HepG2 (cell line): ENCODE results near the gene CACNG4. TPM values are rescaled to one million over a fixed set of nuclear protein-coding genes. Genes with fewer than 3 reads are reported as not detected.

ENCODE experiments used
- ATAC-seq: fragments of 200-7000 bp; cut with Tn5 transposase; 3 replicates; pipeline ENCODE4 v1.9.1; 2020; ENCODE audit warnings: mild to moderate bottlenecking, moderate library complexity
- BruUV-seq: library from RNA; stranded (reverse); fragments of 400-500 nt; replicated peaks from 2 replicates; lab custom pipeline; 2021; lab: Mats Ljungman, UMichigan
- CTCF ChIA-PET: fragments of 300-600 bp; formaldehyde crosslinking; extraction: SDS; loops from one replicate; lab custom pipeline; 2021; ENCODE audit warnings: low total read pairs, inconsistent platforms, low intra/inter-chr PET ratio; lab: Yijun Ruan, JAX
- POLR2A ChIA-PET: fragments of 350-600 bp; sonication (Branson Sonifier 250); formaldehyde crosslinking; loops from one replicate; lab custom pipeline; 2020; ENCODE audit warnings: antibody characterized with exemption, inconsistent platforms; lab: Yijun Ruan, JAX
- DNase-seq: peaks from one replicate; pipeline ENCODE4 v3.0.0-alpha.2; 2015; ENCODE audit warnings: low spot score
- FAIRE-seq: peaks from 3 replicates; lab custom pipeline; 2011; peaks lifted over from hg19 to GRCh38; lab: Jason Lieb, UNC
- H2AFZ ChIP-seq: one replicate; pipeline ENCODE4 v1.6.1; 2011; ENCODE audit warnings: low read length, inconsistent platforms
- H3K27ac ChIP-seq: fragments of 300-600 bp; 3 replicates; pipeline ENCODE4 v1.8.0; 2011; ENCODE audit warnings: mixed run types, mild to moderate bottlenecking, mixed read lengths, low read length, inconsistent platforms; ENCODE audit not compliant: insufficient read depth; ENCODE audit errors: extremely low read length
- H3K27me3 ChIP-seq, 2 experiments: fragments of 200-600 bp in 1 of 2; 2 replicates in 1 of 2; 3 replicates in 1 of 2; pipeline versions ENCODE4 v1.6.0 to v1.8.0; 2011; ENCODE audit warnings: low read length in 2 of 2, mild to moderate bottlenecking in 2 of 2, moderate library complexity in 2 of 2, inconsistent platforms in 1 of 2; ENCODE audit not compliant: insufficient read depth in 2 of 2, control insufficient read depth in 1 of 2
- H3K36me3 ChIP-seq, 2 experiments: fragments of 200-600 bp in 1 of 2; replicated peaks in 1 of 2; 2 replicates in 1 of 2; 3 replicates in 1 of 2; pipeline versions ENCODE4 v1.5.1 to v1.8.0; 2011; ENCODE audit warnings: low read length in 2 of 2, inconsistent platforms in 1 of 2; ENCODE audit not compliant: insufficient read depth in 2 of 2, control insufficient read depth in 1 of 2
- H3K4me1 ChIP-seq: 2 replicates; pipeline ENCODE4 v1.5.1; 2012; ENCODE audit warnings: low read length, inconsistent platforms; ENCODE audit not compliant: insufficient read depth
- H3K4me2 ChIP-seq: 2 replicates; pipeline ENCODE4 v1.6.0; 2011; ENCODE audit warnings: low read depth, low read length, inconsistent platforms
- H3K4me3 ChIP-seq, 3 experiments: fragments of 200-600 bp in 1 of 3; sonication (generic), shearing (Covaris generic) in 1 of 3; replicated peaks in 1 of 3; 2 replicates each; pipeline ENCODE4 v1.5.1; 2011 to 2016; ENCODE audit warnings: low read length in 3 of 3, inconsistent platforms in 2 of 3, low read depth in 2 of 3, mild to moderate bottlenecking in 2 of 3, control low read depth in 1 of 3, mixed read lengths in 1 of 3; ENCODE audit not compliant: insufficient read depth in 1 of 3
- H3K79me2 ChIP-seq: one replicate; pipeline ENCODE4 v1.6.1; 2011; ENCODE audit warnings: low read length, inconsistent platforms; ENCODE audit not compliant: insufficient read depth
- H3K9ac ChIP-seq: 2 replicates; pipeline ENCODE4 v1.6.0; 2011; ENCODE audit warnings: mild to moderate bottlenecking, low read depth, low read length, inconsistent platforms; ENCODE audit not compliant: insufficient read depth
- H3K9me3 ChIP-seq: 2 replicates; pipeline ENCODE4 v1.5.1; 2012; ENCODE audit warnings: mild to moderate bottlenecking, low read length
- H4K20me1 ChIP-seq: 2 replicates; pipeline ENCODE4 v1.6.0; 2011; ENCODE audit warnings: inconsistent platforms, mild to moderate bottlenecking, low read length, moderate library complexity; ENCODE audit not compliant: insufficient read depth
- ASH2L ChIP-seq: fragments of 300-600, 200-600 bp; sonication (generic); IDR thresholded peaks from 2 replicates; pipeline ENCODE4 v1.7.0; 2017; ENCODE audit warnings: low read depth, mild to moderate bottlenecking, moderate library complexity, mixed read lengths, low read length; ENCODE audit not compliant: insufficient read length
- FIP1L1 ChIP-seq: fragments of 200-400 bp; formaldehyde crosslinking; IDR thresholded peaks from 2 replicates; pipeline ENCODE4 v1.6.1; 2018; ENCODE audit warnings: low read depth, mild to moderate bottlenecking, low read length, moderate library complexity, borderline replicate concordance; ENCODE audit not compliant: insufficient read depth
- GPN1 ChIP-seq: sonication (generic); formaldehyde crosslinking; IDR thresholded peaks from 2 replicates; pipeline ENCODE4 v1.5.1; 2020; ENCODE audit warnings: missing genetic modification reagents, borderline replicate concordance
- KLF15 ChIP-seq: sonication (generic); formaldehyde crosslinking; IDR thresholded peaks from 2 replicates; pipeline ENCODE4 v1.8.1; 2023; ENCODE audit warnings: borderline replicate concordance, mild to moderate bottlenecking, inconsistent platforms, missing genetic modification reagents, mixed read lengths
- MIER3 ChIP-seq: IDR thresholded peaks from 2 replicates; pipeline ENCODE4 v1.6.1; 2016; ENCODE audit warnings: missing compliant biosample characterization, borderline replicate concordance
- MXD4 ChIP-seq: IDR thresholded peaks from 2 replicates; pipeline ENCODE4 v1.6.1; 2016; ENCODE audit warnings: mild to moderate bottlenecking, missing biosample characterization, missing genetic modification reagents
- NAIF1 ChIP-seq: sonication (generic); formaldehyde crosslinking; IDR thresholded peaks from 2 replicates; pipeline ENCODE4 v1.5.0; 2020; ENCODE audit warnings: mild to moderate bottlenecking, missing genetic modification reagents, borderline replicate concordance
- RARA ChIP-seq: IDR thresholded peaks from 2 replicates; pipeline ENCODE4 v1.6.1; 2016; ENCODE audit warnings: missing genetic modification reagents, missing compliant biosample characterization
- SAP130 ChIP-seq: IDR thresholded peaks from 2 replicates; pipeline ENCODE4 v1.6.1; 2016; ENCODE audit warnings: low read depth
- SCMH1 ChIP-seq: sonication (generic); formaldehyde crosslinking; IDR thresholded peaks from 2 replicates; pipeline ENCODE4 v1.9.0; 2021; ENCODE audit warnings: missing genetic modification reagents, mild to moderate bottlenecking, borderline replicate concordance
- TCF12 ChIP-seq, 2 experiments: fragments of 450-650 bp in 1 of 2; sonication (generic) in 1 of 2; formaldehyde crosslinking in 1 of 2; IDR thresholded peaks; 2 replicates each; pipeline versions ENCODE4 v1.6.1 to v1.8.0; 2017 to 2022; ENCODE audit warnings: antibody characterized with exemption in 1 of 2, mild to moderate bottlenecking in 1 of 2, missing genetic modification reagents in 1 of 2, moderate library complexity in 1 of 2
- WIZ ChIP-seq: sonication (generic); formaldehyde crosslinking; IDR thresholded peaks from 2 replicates; pipeline ENCODE4 v1.5.1; 2020; ENCODE audit warnings: mild to moderate bottlenecking, missing genetic modification reagents
- YEATS4 ChIP-seq: sonication (generic); formaldehyde crosslinking; IDR thresholded peaks from 2 replicates; pipeline ENCODE4 v1.4.0; 2020; ENCODE audit warnings: missing genetic modification reagents, borderline replicate concordance
- ZKSCAN1 ChIP-seq: fragments of 150-350 bp; IDR thresholded peaks from 2 replicates; pipeline ENCODE4 v1.6.1; 2014; ENCODE audit warnings: low read length
- ZNF235 ChIP-seq: sonication (generic); formaldehyde crosslinking; IDR thresholded peaks from 2 replicates; pipeline ENCODE4 v1.8.1; 2023; ENCODE audit warnings: mild to moderate bottlenecking, missing genetic modification reagents, borderline replicate concordance
- ZNF333 ChIP-seq: sonication (generic); formaldehyde crosslinking; IDR thresholded peaks from 2 replicates; pipeline ENCODE4 v1.4.0; 2020; ENCODE audit warnings: mild to moderate bottlenecking, missing genetic modification reagents, borderline replicate concordance
- ZNF530 ChIP-seq: sonication (generic); formaldehyde crosslinking; IDR thresholded peaks from 2 replicates; pipeline ENCODE4 v1.5.0; 2020; ENCODE audit warnings: low read depth, mild to moderate bottlenecking, missing genetic modification reagents
- ZNF703 ChIP-seq: sonication (generic); formaldehyde crosslinking; IDR thresholded peaks from 2 replicates; pipeline ENCODE4 v1.5.1; 2020; ENCODE audit warnings: missing genetic modification reagents, mild to moderate bottlenecking, moderate library complexity, borderline replicate concordance
- WGBS: methylation state at CpG from one replicate; pipeline ENCODE4 v1.1.6; 2017; ENCODE audit warnings: low lambda C conversion rate; 5-methylcytosine and 5-hydroxymethylcytosine counted together
- in situ Hi-C: cut with HindIII; loops from 2 replicates; pipeline ENCODE4 v1.10.0; 2017; ENCODE audit warnings: low pct_unique_long_range_greater_than_20kb; ENCODE audit not compliant: extremely low pct_ligation_motif_present
- intact Hi-C: fragments of 100-400 bp; cut with micrococcal nuclease; formaldehyde crosslinking; loops from one replicate; pipeline ENCODE4 v1.10.0; 2022; ENCODE audit not compliant: unreplicated experiment
- polyA plus RNA-seq, 8 experiments: library from polyadenylated mRNA; depleted of rRNA in 3 of 8; stranded (reverse) in 7 of 8; unstranded in 1 of 8; fragments of >200 nt; fragmentation: Illumina TruSeq in 4 of 8; extraction: Trizol in 4 of 8; gene quantifications; 2 replicates each; pipeline versions ENCODE4 v1.2.1 to v1.2.3, GENCODE V29; 2011 to 2016; ENCODE audit warnings: low read depth in 4 of 8, missing spikeins in 1 of 8, mixed read lengths in 1 of 8; ENCODE audit not compliant: insufficient read depth in 1 of 8
- total RNA-seq, 5 experiments: library from RNA; depleted of rRNA; stranded (reverse); fragments of >200 nt; fragmentation: Illumina TruSeq; extraction: Trizol; gene quantifications; 2 replicates each; pipeline ENCODE4 v1.2.3, GENCODE V29; 2016; ENCODE audit warnings: low read depth in 1 of 5
- TF ChIP-seq, protein P1 (sequence below): sonication (generic); formaldehyde crosslinking; IDR thresholded peaks from 2 replicates; pipeline ENCODE4 v1.9.0; 2022; ENCODE audit warnings: low read depth, missing genetic modification reagents
- TF ChIP-seq, protein P2 (sequence below): IDR thresholded peaks from 2 replicates; pipeline ENCODE4 v1.6.1; 2012; ENCODE audit warnings: inconsistent platforms

Gene CACNG4
- total and polyA plus RNA-seq, 2 of the 13 experiments (the other 11 are each of a cell fraction or from before 2014, with no cell fraction given) = 0.09 TPM

DNA sequence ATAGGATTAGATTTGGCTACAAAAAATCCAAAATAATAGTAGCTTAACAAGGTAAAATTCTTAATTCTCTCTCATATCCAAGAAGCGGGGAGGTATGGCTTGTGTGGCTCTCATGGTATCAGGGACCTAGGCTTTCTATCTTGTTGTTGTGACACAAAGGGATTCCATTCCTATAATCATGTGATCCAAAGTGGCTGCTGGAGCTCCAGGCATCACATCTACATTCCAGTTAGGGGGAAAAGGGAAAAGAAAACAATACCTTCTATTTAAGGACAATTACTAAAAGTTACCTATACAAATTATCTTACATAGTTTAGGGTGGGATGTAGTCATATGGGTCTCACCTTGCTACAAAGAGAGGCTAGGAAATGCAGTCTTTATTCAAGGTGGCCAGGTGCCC, 47.6 kb upstream of the CACNG4 start:
- Histone ChIP-seq H3K4me1 (no peaks in the 10 kb centered on the region), H3K9me3 (no peaks in the 10 kb centered on the region), H3K79me2 (no peaks in the 10 kb centered on the region), H3K36me3 (no peaks in the 10 kb centered on the region), H3K4me3 (no peak overlapping the region), H3K27ac (no peak overlapping the region), H3K27me3 (peaks cover 0 to 46% of the 10 kb centered on the region in 2 experiments; a peak in 3 of 5 replicates), H3K9ac (no peak overlapping the region), H3K4me2 (no peak overlapping the region), H4K20me1 (no peaks in the 10 kb centered on the region), H2AFZ (no peak overlapping the region)
- DNase-seq = no peak
- intact Hi-C loops = no loop called here
- in situ Hi-C loops = no loop called here
- ATAC-seq = no peak
- FAIRE-seq = no peak
- no TSS peak for BruUV-seq
- TF ChIP-seq SCMH1 (no peak), ZKSCAN1 (no peak), SAP130 (CRISPR knock-in tag) (no peak), MXD4 (CRISPR knock-in tag) (no peak), FIP1L1 (no peak), ASH2L (no peak), MIER3 (CRISPR knock-in tag) (no peak), TCF12 (IDR thresholded peaks at IDR 0.05) (no peak), TCF12 (CRISPR knock-in tag; IDR thresholded peaks at IDR 0.05) (no peak), GPN1 (CRISPR knock-in tag) (no peak), KLF15 (CRISPR knock-in tag) (no peak), YEATS4 (no peak), RARA (CRISPR knock-in tag) (no peak), NAIF1 (CRISPR knock-in tag) (no peak), ZNF530 (no peak), WIZ (CRISPR knock-in tag) (no peak), ZNF703 (CRISPR knock-in tag) (no peak), ZNF333 (no peak), ZNF235 (CRISPR knock-in tag) (no peak)
- TF ChIP-seq, protein P1, sequence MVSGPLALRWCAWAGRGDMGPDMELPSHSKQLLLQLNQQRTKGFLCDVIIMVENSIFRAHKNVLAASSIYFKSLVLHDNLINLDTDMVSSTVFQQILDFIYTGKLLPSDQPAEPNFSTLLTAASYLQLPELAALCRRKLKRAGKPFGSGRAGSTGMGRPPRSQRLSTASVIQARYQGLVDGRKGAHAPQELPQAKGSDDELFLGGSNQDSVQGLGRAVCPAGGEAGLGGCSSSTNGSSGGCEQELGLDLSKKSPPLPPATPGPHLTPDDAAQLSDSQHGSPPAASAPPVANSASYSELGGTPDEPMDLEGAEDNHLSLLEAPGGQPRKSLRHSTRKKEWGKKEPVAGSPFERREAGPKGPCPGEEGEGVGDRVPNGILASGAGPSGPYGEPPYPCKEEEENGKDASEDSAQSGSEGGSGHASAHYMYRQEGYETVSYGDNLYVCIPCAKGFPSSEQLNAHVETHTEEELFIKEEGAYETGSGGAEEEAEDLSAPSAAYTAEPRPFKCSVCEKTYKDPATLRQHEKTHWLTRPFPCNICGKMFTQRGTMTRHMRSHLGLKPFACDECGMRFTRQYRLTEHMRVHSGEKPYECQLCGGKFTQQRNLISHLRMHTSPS (CRISPR knock-in tag) = no peak
- TF ChIP-seq, protein P2, sequence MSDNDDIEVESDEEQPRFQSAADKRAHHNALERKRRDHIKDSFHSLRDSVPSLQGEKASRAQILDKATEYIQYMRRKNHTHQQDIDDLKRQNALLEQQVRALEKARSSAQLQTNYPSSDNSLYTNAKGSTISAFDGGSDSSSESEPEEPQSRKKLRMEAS = no peak
- WGBS = 30% methylated on average over 1 of the region's 1 CpG
- CTCF ChIA-PET = no interaction called here
- POLR2A ChIA-PET = no interaction called here
